GM21381 (cell line): ENCODE results near the gene ADAMTSL1.

Experiments used
- ATAC-seq: cut with Tn5 transposase; IDR thresholded peaks from one replicate; pipeline ENCODE4 v1.9.1; 2021; ENCODE audit warnings: mild to moderate bottlenecking, moderate library complexity; ENCODE audit not compliant: unreplicated experiment

Gene ADAMTSL1

GRCh38 chr9:18768951-18769622 is 295.1 kb downstream of the ADAMTSL1 start:
- peak; percentile 83 for ATAC-seq

GRCh38 chr9:18770131-18770908 is 296.4 kb downstream of the ADAMTSL1 start:
- no peak for ATAC-seq

- ATAC-seq, result no peak
Measured at GRCh38 chr9:18771011-18771410, 297.1 kb downstream of the ADAMTSL1 start.

DNA sequence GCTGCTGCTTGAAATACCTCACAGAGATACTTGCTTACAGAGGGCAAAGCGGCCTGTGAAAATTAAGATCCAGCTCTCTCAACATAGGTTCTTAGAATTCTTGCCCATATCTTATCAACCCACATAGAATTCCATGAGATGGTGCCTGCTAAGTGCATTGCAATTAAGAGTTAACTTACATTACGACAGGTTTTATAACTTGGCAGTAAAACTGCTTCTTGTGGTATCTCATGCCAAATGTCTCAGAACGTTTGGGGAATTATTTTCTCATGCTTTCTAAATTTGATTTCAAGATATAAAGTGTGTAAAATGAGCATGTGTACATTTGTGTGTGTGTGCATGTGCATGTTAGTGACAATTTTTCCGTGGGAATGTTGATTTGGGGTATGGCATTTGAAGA is 297.8 kb downstream of the ADAMTSL1 start:
- ATAC-seq, result no peak

DNA sequence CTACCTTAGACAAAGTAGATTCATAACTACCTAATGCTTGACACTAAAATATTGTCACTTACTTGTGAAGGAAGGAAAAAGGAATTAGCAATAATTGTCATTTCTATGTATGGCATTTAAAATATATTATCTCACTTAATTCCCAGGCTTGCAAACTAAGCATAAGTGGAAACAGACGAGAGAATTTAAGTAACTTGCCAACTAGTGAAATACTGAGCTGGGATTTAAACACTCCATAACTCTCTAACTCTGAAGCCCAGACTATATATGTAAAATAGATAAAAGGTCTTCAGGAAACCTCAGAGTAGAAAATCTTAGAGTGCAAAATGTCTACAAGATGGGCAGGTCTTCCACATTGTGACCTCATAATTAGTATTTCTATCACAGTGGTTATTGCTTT is 301.3 kb downstream of the ADAMTSL1 start:
- no peak for ATAC-seq

DNA sequence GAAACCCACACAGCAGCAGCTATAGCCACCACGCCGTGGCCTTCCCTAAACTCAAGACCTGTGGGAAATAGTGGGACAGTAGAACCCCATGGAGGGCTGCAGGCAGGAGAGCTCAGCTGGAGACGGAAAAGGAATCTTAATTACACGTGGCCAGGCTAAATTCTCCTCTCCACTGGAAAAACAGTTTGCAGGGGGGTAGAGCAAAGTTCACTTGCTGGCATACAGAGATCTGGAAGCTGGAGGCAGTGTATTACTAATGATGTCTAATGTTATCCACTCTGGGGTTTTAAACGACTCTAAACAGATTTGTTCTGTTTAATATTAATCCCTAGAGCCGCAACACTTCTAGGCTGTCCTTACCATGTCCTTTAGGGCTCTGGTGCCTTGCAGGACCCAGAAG is 302.0 kb downstream of the ADAMTSL1 start:
- no peak for ATAC-seq

DNA sequence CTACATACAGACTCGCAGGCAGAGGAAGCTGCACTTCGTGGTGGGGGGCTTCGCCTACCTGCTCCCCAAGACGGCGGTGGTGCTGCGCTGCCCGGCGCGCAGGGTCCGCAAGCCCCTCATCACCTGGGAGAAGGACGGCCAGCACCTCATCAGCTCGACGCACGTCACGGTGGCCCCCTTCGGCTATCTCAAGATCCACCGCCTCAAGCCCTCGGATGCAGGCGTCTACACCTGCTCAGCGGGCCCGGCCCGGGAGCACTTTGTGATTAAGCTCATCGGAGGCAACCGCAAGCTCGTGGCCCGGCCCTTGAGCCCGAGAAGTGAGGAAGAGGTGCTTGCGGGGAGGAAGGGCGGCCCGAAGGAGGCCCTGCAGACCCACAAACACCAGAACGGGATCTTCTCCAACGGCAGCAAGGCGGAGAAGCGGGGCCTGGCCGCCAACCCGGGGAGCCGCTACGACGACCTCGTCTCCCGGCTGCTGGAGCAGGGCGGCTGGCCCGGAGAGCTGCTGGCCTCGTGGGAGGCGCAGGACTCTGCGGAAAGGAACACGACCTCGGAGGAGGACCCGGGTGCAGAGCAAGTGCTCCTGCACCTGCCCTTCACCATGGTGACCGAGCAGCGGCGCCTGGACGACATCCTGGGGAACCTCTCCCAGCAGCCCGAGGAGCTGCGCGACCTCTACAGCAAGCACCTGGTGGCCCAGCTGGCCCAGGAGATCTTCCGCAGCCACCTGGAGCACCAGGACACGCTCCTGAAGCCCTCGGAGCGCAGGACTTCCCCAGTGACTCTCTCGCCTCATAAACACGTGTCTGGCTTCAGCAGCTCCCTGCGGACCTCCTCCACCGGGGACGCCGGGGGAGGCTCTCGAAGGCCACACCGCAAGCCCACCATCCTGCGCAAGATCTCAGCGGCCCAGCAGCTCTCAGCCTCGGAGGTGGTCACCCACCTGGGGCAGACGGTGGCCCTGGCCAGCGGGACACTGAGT is 303.2 kb downstream of the ADAMTSL1 start:
- ATAC-seq, result no peak

DNA sequence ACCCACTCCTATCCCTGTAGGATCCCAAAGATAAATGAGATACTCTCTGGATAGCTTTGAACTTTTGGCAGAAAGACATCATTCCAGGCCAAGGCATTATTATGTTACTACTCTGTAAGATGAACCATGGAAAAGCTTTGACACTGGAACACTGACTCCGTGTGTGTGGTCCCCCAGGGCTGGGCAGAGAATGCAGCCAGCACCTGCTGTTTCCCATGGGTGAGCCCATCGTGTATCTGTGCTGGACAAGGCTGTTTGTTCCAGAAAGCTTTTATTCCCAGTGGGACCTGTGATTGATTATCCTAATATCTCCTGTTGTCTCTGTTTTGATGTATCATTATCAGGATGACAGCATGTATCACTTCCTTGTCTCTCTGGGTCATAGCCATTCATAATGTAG is 304.2 kb downstream of the ADAMTSL1 start:
- no peak for ATAC-seq

- ATAC-seq, result no peak
Measured at GRCh38 chr9:18778846-18779245, 304.9 kb downstream of the ADAMTSL1 start.

- no peak for ATAC-seq
Measured at GRCh38 chr9:18783909-18784308, 310.0 kb downstream of the ADAMTSL1 start.

- ATAC-seq, result no peak
Measured at GRCh38 chr9:18785604-18786003, 311.7 kb downstream of the ADAMTSL1 start.

GRCh38 chr9:18786196-18786595 is 312.2 kb downstream of the ADAMTSL1 start:
- no peak for ATAC-seq

DNA sequence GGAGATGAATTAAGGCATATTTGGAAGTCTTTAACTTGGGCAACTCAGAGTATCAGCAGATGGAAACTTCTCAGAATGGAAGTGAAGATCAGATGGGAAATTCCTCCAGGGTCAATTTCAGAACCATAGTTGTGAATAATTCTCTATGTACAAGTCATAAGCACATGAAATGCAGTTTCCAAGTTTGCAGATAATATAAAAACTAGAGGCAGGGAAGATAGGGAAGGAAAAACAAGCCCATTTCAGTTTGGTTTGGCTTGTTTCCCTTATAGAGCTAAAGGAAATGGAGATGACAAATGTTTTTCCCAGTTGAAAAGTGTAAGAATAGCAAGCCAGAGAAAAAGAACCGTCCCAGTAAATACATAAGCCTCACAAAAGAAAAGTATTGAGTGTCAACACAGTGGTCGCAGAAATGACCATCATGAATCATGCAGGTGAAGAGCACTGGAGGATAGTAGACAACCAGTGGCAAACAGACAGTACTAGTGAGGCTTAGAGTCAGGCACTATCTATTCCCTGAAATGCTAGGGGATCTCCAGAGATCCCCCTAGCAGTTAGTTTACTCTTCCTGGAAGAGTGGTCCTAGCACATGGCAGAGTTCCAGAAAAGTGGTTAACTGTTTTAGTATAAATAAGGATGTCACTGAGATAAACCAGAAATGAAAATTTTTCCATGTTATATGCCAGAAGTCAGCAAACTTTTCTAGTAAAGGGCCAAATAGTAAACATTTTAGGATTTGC is 313.1 kb downstream of the ADAMTSL1 start:
- no peak for ATAC-seq

GRCh38 chr9:18788256-18788655 is 314.3 kb downstream of the ADAMTSL1 start:
- no peak for ATAC-seq

GRCh38 chr9:18791074-18791473 is 317.1 kb downstream of the ADAMTSL1 start:
- no peak for ATAC-seq

GRCh38 chr9:18793122-18793521 is 319.2 kb downstream of the ADAMTSL1 start:
- no peak for ATAC-seq

DNA sequence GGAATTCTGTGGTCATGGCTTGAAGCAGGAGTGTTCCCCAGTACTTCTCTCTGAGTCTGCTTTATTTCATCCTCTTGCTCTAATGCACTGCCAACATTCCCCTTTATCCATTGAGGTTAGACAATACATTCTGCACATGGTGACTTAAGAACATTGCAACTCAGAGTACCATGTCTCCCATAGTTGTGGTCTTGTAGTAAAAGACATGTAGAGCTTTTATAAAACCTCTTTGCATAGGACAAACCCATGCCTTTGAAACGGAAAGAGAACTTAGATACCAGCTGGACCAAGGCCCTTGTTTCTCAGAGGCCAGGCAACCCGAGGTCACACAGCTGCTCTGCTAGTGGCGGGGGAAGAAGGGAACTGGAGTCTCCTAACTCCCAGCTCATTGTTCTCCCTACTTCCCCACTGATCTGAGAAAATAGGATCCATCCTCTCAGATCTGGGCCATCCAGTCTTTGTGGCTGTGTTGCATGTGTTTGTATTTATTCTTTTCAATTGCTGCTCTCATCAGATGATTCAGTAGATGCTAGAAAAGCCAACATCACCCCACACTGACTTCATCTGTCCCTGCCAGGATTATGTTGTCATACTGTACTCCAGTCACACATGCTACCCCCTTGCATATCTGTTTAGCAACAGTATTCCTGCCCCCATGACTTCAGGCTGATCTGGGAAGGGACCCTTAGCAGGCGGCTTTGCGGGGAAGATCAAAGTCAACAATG is 322.2 kb downstream of the ADAMTSL1 start:
- no peak for ATAC-seq

DNA sequence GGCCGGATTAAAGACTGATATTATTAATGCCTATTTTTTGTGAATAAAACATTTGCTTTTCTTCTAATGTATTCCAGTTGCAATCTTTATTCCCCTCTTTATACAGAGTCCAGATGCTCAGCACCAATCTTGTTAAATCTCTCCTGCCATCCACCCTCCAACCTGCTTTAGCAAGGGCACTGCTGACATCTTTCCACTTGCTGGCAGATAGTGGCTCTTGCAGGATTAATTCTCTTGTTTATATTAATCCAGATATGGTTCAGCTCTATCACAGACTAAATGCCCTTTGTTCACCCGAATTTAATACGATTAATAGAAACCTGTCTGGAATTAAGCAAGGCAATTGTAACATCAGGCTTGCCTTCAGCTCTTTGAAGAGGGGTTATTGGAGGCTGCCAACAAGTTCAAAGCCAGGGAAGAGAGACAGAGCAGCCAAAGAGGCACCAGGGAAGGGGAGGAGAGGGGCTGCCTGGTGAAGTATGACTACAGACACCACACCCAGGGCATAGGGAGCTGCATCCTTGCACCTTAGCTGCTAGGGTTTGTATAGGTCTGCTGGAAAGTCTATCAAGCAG is 322.8 kb downstream of the ADAMTSL1 start:
- no peak for ATAC-seq

GRCh38 chr9:18798106-18798505 is 324.2 kb downstream of the ADAMTSL1 start:
- no peak for ATAC-seq
